ENCODE measurements around the gene NEDD8. TPM values are rescaled to one million over a fixed set of nuclear protein-coding genes. Genes with fewer than 3 reads are reported as not detected.

NEDD8 gene
- total and polyA plus RNA-seq, 4 donors, result 32.3 to 136 (median 78.1) TPM

DNA sequence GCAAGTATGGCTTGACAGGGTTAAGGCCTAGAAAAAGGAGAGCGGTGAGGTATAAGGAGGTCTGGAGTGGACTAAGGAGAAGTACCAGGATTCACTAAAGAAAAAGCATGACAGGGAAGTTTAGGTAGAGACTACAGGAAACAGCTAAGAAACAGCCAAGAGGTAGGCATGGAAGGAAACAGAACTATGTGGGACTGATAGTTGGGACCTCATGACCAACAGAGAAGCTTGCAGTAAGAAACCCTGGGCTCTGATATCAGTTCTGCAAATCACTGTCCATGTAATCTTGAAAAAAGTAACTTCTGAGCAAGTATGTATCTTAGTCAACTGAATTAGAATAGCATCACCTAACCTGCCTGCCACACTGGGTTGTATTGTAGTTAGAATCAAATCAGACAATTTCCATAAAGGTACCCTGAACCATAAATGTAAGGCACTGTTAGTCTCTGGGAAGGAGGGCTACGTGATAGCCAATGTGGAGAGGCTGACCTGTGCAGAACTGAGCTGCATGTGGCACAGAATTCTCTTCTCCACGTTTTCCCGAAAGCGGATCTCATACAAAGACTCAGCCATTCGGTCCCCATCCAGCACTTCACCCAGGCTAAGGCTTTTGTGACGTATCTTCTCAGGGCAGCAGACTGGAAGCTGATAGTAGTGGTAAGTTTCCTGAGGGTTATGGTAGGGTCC, 37.8 kb downstream of the NEDD8 start:
- Histone ChIP-seq H3K4me1 (ENCODE audit: control insufficient read depth in 4 of 4, insufficient read depth in 4 of 4, low read length in 3 of 4) (peaks cover 0 to 29% (median 24%) of the 10 kb centered on the region in 4 donors), H3K9me3 (ENCODE audit: control insufficient read depth in 4 of 4, low read length in 3 of 4) (no peaks in the 10 kb centered on the region), H3K27ac (ENCODE audit: low read depth in 1 of 2, low read length in 2 of 2) (peak overlapping the region; percentile 99), H3K36me3 (ENCODE audit: control insufficient read depth in 4 of 4, insufficient read depth in 3 of 4, low read depth in 1 of 4, low read length in 3 of 4) (peaks cover 4 to 17% (median 10%) of the 10 kb centered on the region in 4 donors), H3K27me3 (ENCODE audit: control insufficient read depth in 4 of 4, insufficient read depth in 4 of 4, low read length in 3 of 4) (no peaks in the 10 kb centered on the region), H3K4me3 (ENCODE audit: low read depth in 1 of 3, low read length in 3 of 3) (peak overlapping the region; percentile 79 to 94 (median 93)), H3K9ac (ENCODE audit: low read depth in 1 of 2, low read length in 2 of 2) (peak overlapping the region; percentile 1 to 76)
- TF ChIP-seq RAD21 (IDR thresholded peaks at IDR 0.05), result no peak
- no peak for TF ChIP-seq SP1 (IDR thresholded peaks at IDR 0.05)
- no peak for TF ChIP-seq REST (IDR thresholded peaks at IDR 0.05)
- no peak for TF ChIP-seq TAF1 (conservative IDR thresholded peaks at IDR 0.05)
- TF ChIP-seq HNF4A (conservative IDR thresholded peaks at IDR 0.05), result no peak
- no peak for TF ChIP-seq ZBTB33 (IDR thresholded peaks at IDR 0.05)
- no peak for TF ChIP-seq FOXA1 (IDR thresholded peaks at IDR 0.05)
- no peak for TF ChIP-seq NR2F2 (IDR thresholded peaks at IDR 0.05)
- TF ChIP-seq HNF4G (IDR thresholded peaks at IDR 0.05), result no peak
- TF ChIP-seq JUND (IDR thresholded peaks at IDR 0.05), result no peak
- no peak for TF ChIP-seq RXRA (IDR thresholded peaks at IDR 0.05)
- TF ChIP-seq FOXA2 (IDR thresholded peaks at IDR 0.05), result no peak
- no peak for TF ChIP-seq MAX (IDR thresholded peaks at IDR 0.05)
- WGBS, result 90% methylated on average over 7 of the region's 7 CpGs
- no peak for DNase-seq (ENCODE audit: low spot score)

DNA sequence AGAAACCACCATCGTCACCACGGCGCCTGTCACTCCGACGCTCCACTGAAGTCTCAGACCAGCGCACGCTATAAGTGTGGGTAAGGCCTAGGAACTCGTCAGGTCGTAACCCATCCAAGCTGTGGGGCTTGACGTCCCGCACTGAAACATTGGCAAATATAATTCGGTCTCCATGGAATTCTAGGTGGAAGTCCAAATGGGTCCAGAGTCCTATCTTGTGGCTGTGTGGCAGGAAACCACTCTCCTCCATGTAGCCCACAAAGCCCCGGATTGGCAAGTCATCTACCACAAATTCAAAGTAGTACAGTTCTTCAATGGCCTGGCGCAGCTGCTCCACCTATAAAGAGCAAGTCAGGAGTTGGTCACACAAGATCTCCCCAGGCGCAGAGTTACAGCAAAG, 39.2 kb downstream of the NEDD8 start:
- Histone ChIP-seq H3K27ac (ENCODE audit: low read depth in 1 of 2, low read length in 2 of 2) (no peak overlapping the region), H3K9me3 (ENCODE audit: control insufficient read depth in 4 of 4, low read length in 3 of 4) (no peaks in the 10 kb centered on the region), H3K4me1 (ENCODE audit: control insufficient read depth in 4 of 4, insufficient read depth in 4 of 4, low read length in 3 of 4) (peaks cover 2 to 30% (median 21%) of the 10 kb centered on the region in 4 donors), H3K9ac (ENCODE audit: low read depth in 1 of 2, low read length in 2 of 2) (no peak overlapping the region), H3K36me3 (ENCODE audit: control insufficient read depth in 4 of 4, insufficient read depth in 3 of 4, low read depth in 1 of 4, low read length in 3 of 4) (peaks cover 4 to 17% (median 8%) of the 10 kb centered on the region in 4 donors), H3K27me3 (ENCODE audit: control insufficient read depth in 4 of 4, insufficient read depth in 4 of 4, low read length in 3 of 4) (no peaks in the 10 kb centered on the region), H3K4me3 (ENCODE audit: low read depth in 1 of 3, low read length in 3 of 3) (no peak overlapping the region)
- 90% methylated on average over 15 of the region's 15 CpGs for WGBS
- no peak for TF ChIP-seq NR2F2 (IDR thresholded peaks at IDR 0.05)
- TF ChIP-seq FOXA2 (IDR thresholded peaks at IDR 0.05), result no peak
- no peak for DNase-seq (ENCODE audit: low spot score)
